Measurements from ENCODE around the gene USP33.

DNA sequence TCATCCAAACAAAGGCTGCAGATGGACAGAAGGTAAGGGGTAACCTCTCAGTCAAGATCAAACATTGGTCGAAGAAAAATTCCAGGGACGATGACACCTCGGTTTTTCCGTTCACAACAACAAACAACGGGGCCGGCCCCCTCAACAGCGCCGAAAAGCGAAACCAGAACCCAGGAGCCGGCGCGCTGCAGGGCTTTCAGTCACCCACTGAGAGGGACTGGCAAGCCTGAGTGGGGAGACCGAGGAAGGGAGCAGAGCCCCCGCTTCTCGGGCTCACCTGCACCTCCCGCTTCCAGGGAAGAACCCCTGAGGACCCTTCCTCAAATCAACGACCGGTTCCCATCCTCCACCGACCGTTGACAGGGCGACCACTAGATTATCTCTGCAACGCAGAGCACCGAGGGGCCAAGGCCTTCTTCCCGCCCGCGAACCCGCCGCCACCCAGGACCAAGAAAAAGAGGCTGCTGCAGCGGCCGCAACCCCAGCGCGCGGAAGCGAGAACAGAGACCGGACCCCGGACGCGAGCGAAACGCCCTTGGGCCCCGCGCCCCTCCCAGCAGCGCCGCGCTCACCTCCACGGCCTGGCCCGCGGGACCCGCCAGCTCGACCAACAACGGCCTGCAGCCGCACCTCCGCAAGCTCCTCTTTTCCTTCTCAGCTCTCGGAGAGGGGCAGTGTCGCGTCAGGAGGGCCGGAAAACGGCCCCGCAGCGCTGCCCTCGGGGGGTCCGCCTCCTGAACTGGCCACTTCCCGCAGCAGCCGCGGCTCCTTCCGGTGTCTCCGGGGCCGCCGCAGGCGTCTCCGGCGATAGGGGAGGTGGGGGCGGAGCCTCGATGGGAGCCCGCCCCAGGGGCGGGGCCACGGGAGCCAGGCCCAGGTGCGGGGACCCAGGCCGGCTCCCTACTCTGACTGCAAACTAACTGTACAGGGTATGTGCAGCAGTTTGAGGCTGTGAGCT is at the start of gene USP33:
- TF ChIP-seq, protein P1, sequence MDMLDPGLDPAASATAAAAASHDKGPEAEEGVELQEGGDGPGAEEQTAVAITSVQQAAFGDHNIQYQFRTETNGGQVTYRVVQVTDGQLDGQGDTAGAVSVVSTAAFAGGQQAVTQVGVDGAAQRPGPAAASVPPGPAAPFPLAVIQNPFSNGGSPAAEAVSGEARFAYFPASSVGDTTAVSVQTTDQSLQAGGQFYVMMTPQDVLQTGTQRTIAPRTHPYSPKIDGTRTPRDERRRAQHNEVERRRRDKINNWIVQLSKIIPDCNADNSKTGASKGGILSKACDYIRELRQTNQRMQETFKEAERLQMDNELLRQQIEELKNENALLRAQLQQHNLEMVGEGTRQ (IDR thresholded peaks at IDR 0.05; ENCODE audit: borderline replicate concordance, low read depth, low read length) = no peak
- TF ChIP-seq RCOR1 (IDR thresholded peaks at IDR 0.05; ENCODE audit: low read length) = no peak
- TF ChIP-seq CTCF (IDR thresholded peaks at IDR 0.05) = no peak
- TF ChIP-seq, protein P2, sequence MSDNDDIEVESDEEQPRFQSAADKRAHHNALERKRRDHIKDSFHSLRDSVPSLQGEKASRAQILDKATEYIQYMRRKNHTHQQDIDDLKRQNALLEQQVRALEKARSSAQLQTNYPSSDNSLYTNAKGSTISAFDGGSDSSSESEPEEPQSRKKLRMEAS (IDR thresholded peaks at IDR 0.05; ENCODE audit: low read depth) = 0 out of 2 replicates have a peak, but pooled peaks have one; percentile 28
- TF ChIP-seq RFX5 (IDR thresholded peaks at IDR 0.05; ENCODE audit: low read length) = no peak
- TF ChIP-seq MXI1 (IDR thresholded peaks at IDR 0.05; ENCODE audit: low read depth, low read length) = no peak
- no peak for TF ChIP-seq CHD2 (IDR thresholded peaks at IDR 0.05; ENCODE audit: low read length, partially characterized antibody)
- TF ChIP-seq EP300 (IDR thresholded peaks at IDR 0.05; ENCODE audit: borderline replicate concordance in 1 of 2, low read depth in 1 of 2, low read length in 1 of 2) = 0 out of 4 replicates have a peak, but pooled peaks of 1 of the 2 experiments have one; percentile 13
- TF ChIP-seq, protein P3, sequence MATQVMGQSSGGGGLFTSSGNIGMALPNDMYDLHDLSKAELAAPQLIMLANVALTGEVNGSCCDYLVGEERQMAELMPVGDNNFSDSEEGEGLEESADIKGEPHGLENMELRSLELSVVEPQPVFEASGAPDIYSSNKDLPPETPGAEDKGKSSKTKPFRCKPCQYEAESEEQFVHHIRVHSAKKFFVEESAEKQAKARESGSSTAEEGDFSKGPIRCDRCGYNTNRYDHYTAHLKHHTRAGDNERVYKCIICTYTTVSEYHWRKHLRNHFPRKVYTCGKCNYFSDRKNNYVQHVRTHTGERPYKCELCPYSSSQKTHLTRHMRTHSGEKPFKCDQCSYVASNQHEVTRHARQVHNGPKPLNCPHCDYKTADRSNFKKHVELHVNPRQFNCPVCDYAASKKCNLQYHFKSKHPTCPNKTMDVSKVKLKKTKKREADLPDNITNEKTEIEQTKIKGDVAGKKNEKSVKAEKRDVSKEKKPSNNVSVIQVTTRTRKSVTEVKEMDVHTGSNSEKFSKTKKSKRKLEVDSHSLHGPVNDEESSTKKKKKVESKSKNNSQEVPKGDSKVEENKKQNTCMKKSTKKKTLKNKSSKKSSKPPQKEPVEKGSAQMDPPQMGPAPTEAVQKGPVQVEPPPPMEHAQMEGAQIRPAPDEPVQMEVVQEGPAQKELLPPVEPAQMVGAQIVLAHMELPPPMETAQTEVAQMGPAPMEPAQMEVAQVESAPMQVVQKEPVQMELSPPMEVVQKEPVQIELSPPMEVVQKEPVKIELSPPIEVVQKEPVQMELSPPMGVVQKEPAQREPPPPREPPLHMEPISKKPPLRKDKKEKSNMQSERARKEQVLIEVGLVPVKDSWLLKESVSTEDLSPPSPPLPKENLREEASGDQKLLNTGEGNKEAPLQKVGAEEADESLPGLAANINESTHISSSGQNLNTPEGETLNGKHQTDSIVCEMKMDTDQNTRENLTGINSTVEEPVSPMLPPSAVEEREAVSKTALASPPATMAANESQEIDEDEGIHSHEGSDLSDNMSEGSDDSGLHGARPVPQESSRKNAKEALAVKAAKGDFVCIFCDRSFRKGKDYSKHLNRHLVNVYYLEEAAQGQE (IDR thresholded peaks at IDR 0.05; ENCODE audit: low read depth, low read length) = no peak
- TF ChIP-seq POLR2AphosphoS5 (IDR thresholded peaks at IDR 0.05; ENCODE audit: low read depth, low read length) = peak; percentile 82
- TF ChIP-seq JUND (IDR thresholded peaks at IDR 0.05) = no peak
- TF ChIP-seq RAD21 (IDR thresholded peaks at IDR 0.05; ENCODE audit: low read length) = no peak
- TF ChIP-seq YY1 (IDR thresholded peaks at IDR 0.05; ENCODE audit: low read depth) = peak; percentile 61
- TF ChIP-seq SIN3A (IDR thresholded peaks at IDR 0.05; ENCODE audit: borderline replicate concordance, low read depth, low read length) = peak; percentile 65; the same call in 1 of the 2 replicates

Measured in SK-N-SH (cell line).